GM18502 (cell line): Measurements from ENCODE around the gene LENG8.
"Not testable (repeated sequence)": the region's sequence is repeated elsewhere in the genome, so short reads cannot be mapped to it uniquely, and the experiment has no call there.

ENCODE experiments used
- ATAC-seq: cut with Tn5 transposase; IDR thresholded peaks from one replicate; pipeline ENCODE4 v1.9.1; 2021; ENCODE audit warnings: mild to moderate bottlenecking; ENCODE audit not compliant: unreplicated experiment, poor library complexity

The LENG8 gene

GRCh38 chr19:54475706-54476105 is 26.7 kb downstream of the LENG8 start:
- ATAC-seq, result no peak

- ATAC-seq, result no peak
Observed at GRCh38 chr19:54477650-54478049, 28.7 kb downstream of the LENG8 start.

- no peak for ATAC-seq
Observed at GRCh38 chr19:54478677-54479266, 29.8 kb downstream of the LENG8 start.

GRCh38 chr19:54480051-54480450 is 31.1 kb downstream of the LENG8 start:
- ATAC-seq, result no peak

- no peak for ATAC-seq
Observed at GRCh38 chr19:54481326-54481930, 32.4 kb downstream of the LENG8 start.

- no peak for ATAC-seq
Observed at GRCh38 chr19:54482889-54483288, 33.9 kb downstream of the LENG8 start.

GRCh38 chr19:54484451-54484850 is 35.5 kb downstream of the LENG8 start:
- no peak for ATAC-seq

- no peak for ATAC-seq
Observed at GRCh38 chr19:54485851-54486250, 36.9 kb downstream of the LENG8 start.

- no peak for ATAC-seq
Observed at GRCh38 chr19:54489341-54489740, 40.3 kb downstream of the LENG8 start.

- ATAC-seq, result no peak
Observed at GRCh38 chr19:54489766-54490165, 40.8 kb downstream of the LENG8 start.

GRCh38 chr19:54492568-54492967 is 43.6 kb downstream of the LENG8 start:
- ATAC-seq, result no peak

GRCh38 chr19:54493056-54493455 is 44.1 kb downstream of the LENG8 start:
- ATAC-seq, result not testable (repeated sequence)

- no peak for ATAC-seq
Observed at GRCh38 chr19:54493967-54494585, 45.1 kb downstream of the LENG8 start.

- not testable (repeated sequence) for ATAC-seq
Observed at GRCh38 chr19:54495284-54495683, 46.3 kb downstream of the LENG8 start.

GRCh38 chr19:54497747-54498450 is 48.9 kb downstream of the LENG8 start:
- not testable (repeated sequence) for ATAC-seq

GRCh38 chr19:54498451-54498772 is 49.4 kb downstream of the LENG8 start:
- ATAC-seq, result not testable (repeated sequence)

GRCh38 chr19:54502518-54503048 is 53.6 kb downstream of the LENG8 start, which contains the start of gene LAIR2:
LAIR2 (plus strand) TSS chr19:54502831; CDS start chr19:54502919, 88 bp downstream.
- ATAC-seq, result no peak

- ATAC-seq, result not testable (repeated sequence)
Observed at GRCh38 chr19:54505542-54505941, 56.5 kb downstream of the LENG8 start.

GRCh38 chr19:54506079-54506478 is 57.1 kb downstream of the LENG8 start:
- ATAC-seq, result no peak

GRCh38 chr19:54507038-54507717 is 58.2 kb downstream of the LENG8 start:
- ATAC-seq, result not testable (repeated sequence)
